Renal cortical epithelial cell (primary cell): Measurements from ENCODE around the gene LATS1. TPM values are rescaled to one million over a fixed set of nuclear protein-coding genes. Genes with fewer than 3 reads are reported as not detected.
A peak's percentile ranks its signal among the peaks of the same experiment; 100 is the strongest.
"Not testable (repeated sequence)": the region's sequence is repeated elsewhere in the genome, so short reads cannot be mapped to it uniquely, and the experiment has no call there.

Source experiments
- DNase-seq: peaks from one replicate; pipeline ENCODE4 v3.0.0-alpha.2; 2011; ENCODE audit warnings: low read depth
- total RNA-seq: library from RNA; depleted of rRNA; stranded (reverse); fragments of >200 nt; gene quantifications from 2 replicates; pipeline ENCODE4 v1.2.3, GENCODE V29; 2014

Gene LATS1
- total RNA-seq: 6.4 and 19.7 TPM in 2 replicates

- peak; percentile 75 for DNase-seq
Observed at GRCh38 chr6:149717588-149718458, at the start of gene LATS1. LATS1 (minus strand) TSS chr6:149718101; CDS start chr6:149702126, 15,975 bp downstream.

GRCh38 chr6:149766156-149766769 is 48.4 kb upstream of the LATS1 start:
- DNase-seq: no peak

- no peak for DNase-seq
Observed at GRCh38 chr6:149763866-149764265, 46.0 kb upstream of the LATS1 start.

GRCh38 chr6:149761438-149761837 is 43.5 kb upstream of the LATS1 start:
- DNase-seq: no peak

- DNase-seq: no peak
Observed at GRCh38 chr6:149756261-149756636, 38.3 kb upstream of the LATS1 start.

GRCh38 chr6:149755300-149756260 is 37.7 kb upstream of the LATS1 start:
- DNase-seq: no peak

- DNase-seq: no peak
Observed at GRCh38 chr6:149754548-149754947, 36.6 kb upstream of the LATS1 start.

- DNase-seq: not testable (repeated sequence)
Observed at GRCh38 chr6:149753374-149753637, 35.4 kb upstream of the LATS1 start.

GRCh38 chr6:149752600-149753373 is 34.9 kb upstream of the LATS1 start:
- no peak for DNase-seq

GRCh38 chr6:149751920-149752319 is 34.0 kb upstream of the LATS1 start:
- not testable (repeated sequence) for DNase-seq

GRCh38 chr6:149751239-149751638 is 33.3 kb upstream of the LATS1 start:
- DNase-seq: no peak

GRCh38 chr6:149750136-149750609 is 32.3 kb upstream of the LATS1 start:
- peak; percentile 37 for DNase-seq

GRCh38 chr6:149749594-149750135 is 31.8 kb upstream of the LATS1 start, which contains the start of gene PCMT1:
PCMT1 (plus strand) TSS chr6:149749741; CDS start chr6:149749902, 161 bp downstream.
- peak; percentile 70 for DNase-seq

GRCh38 chr6:149749082-149749593 is 31.2 kb upstream of the LATS1 start:
- not testable (repeated sequence) for DNase-seq

- peak; percentile 90 for DNase-seq
Observed at GRCh38 chr6:149746147-149746946, 28.4 kb upstream of the LATS1 start, which contains the start of gene NUP43. NUP43 (minus strand) TSS chr6:149746529; CDS start chr6:149746495, 34 bp downstream.

GRCh38 chr6:149745252-149745651 is 27.4 kb upstream of the LATS1 start:
- DNase-seq: not testable (repeated sequence)

GRCh38 chr6:149734915-149735314 is 17.0 kb upstream of the LATS1 start:
- DNase-seq: no peak

GRCh38 chr6:149733089-149733720 is 15.3 kb upstream of the LATS1 start:
- no peak for DNase-seq

GRCh38 chr6:149729824-149730223 is 11.9 kb upstream of the LATS1 start:
- no peak for DNase-seq
